ENCODE measurements around the gene TTLL6.

Gene TTLL6

GRCh38 chr17:48728232-48729231 lies 88.5 kb downstream of the TTLL6 start, which contains the start of gene HOXB13:
TSS of gene HOXB13 (minus strand) at chr17:48728750. CDS start at chr17:48728593, 157 bp downstream.
- no peak for DNase-seq (ENCODE audit: low spot score)
- no peak for TF ChIP-seq CTCF (IDR thresholded peaks at IDR 0.05; ENCODE audit: extremely low read depth, missing control alignments)

- no peak for TF ChIP-seq CTCF (IDR thresholded peaks at IDR 0.05; ENCODE audit: extremely low read depth, missing control alignments)
- no peak for DNase-seq (ENCODE audit: low spot score)
Observed at GRCh38 chr17:48727415-48728175, 89.4 kb downstream of the TTLL6 start.

DNA sequence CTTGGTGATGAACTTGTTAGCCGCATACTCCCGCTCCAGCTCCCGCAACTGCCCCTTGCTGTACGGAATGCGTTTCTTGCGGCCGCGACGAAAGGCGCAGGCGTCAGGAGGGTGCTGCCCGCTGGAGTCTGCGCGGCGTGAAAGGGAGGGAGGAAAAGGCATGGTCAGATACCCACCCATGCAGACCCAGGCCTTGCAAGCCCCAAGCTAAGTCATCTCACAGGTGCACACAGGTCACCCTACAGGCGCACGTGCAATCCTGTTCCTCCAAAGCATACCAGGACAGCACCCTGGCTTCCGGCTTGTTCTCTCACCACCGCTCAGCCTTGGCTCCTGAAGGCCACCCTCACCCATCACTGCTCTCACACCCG lies 90.1 kb downstream of the TTLL6 start:
- no peak for TF ChIP-seq CTCF (IDR thresholded peaks at IDR 0.05; ENCODE audit: extremely low read depth, missing control alignments)
- DNase-seq (ENCODE audit: low spot score) = no peak

DNA sequence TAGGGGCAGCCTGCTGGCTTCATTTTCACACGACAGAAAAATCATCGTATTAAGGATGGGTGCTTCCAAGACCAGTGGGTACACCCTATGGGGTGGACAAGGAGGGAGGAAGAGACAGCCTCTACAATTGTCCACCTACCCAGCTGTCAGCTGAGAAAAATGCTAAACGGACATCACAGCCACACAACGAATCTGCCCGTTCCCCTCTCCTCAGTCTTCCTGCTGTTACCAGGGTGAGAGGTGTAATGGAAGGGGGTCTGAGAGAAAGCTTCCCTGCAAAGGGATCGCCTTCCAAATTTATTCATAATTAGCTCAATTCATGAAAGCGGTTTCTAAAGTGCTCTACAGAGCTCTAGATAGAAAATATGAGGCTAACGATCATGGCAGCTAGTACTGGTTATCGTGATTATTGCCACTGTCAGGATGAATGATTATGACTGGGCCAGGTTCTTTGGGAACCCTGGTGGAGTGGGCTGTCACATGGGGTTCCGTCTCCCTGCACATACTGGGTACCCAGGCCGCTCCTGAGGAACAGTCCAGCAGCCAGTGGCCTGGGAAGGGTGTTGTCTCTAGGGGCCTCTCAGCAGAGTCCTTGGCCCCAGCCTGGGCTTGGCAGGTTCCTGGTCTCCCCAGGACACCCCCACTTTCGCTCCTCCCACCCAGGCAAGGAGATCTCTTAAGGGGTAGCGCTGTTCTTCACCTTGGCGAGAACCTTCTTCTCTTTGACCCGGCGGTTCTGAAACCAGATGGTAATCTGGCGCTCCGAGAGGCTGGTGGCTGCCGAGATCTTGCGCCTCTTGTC lies 90.7 kb downstream of the TTLL6 start:
- no peak for TF ChIP-seq CTCF (IDR thresholded peaks at IDR 0.05; ENCODE audit: extremely low read depth, missing control alignments)
- DNase-seq (ENCODE audit: low spot score) = no peak

DNA sequence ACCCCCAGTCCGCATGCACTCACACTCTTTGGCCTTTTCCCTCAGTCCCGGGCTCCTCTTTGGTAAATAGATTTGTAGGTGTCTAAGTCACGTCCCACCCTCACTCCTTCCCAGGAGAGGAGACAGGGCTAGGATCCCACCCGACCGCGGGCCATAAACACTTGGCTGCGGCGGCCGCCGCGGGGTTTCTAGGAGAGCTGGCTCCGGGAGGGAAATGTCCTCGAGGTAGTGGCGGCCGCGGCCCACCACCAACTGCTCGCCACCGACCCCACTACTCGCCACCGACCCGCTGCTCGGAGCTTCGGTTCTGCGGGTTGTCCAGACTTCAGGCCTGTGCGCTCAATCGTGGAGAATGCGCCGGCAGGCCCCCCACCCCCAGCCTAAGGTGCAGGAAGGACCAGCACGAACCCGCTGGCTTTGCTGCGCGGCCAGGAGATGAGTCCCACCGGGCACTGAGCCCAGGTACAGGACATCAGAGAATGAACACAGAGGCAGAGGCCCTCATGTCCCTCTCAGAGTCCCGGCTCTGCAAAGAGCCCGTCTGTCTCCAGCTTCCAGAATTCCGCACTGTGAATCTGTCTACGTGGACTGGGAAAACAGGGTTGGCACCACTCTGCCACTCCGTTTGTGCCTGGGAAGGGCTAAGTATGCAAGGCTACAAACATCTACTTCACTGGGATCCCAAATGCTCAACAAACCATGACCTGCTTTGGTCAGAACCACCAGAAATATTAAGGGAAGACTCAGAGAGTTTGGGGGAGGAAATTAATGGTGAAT lies 91.6 kb downstream of the TTLL6 start:
- TF ChIP-seq CTCF (IDR thresholded peaks at IDR 0.05; ENCODE audit: extremely low read depth, missing control alignments) = no peak

GRCh38 chr17:48725004-48725287 lies 92.1 kb downstream of the TTLL6 start:
- DNase-seq (ENCODE audit: low spot score) = no peak
- TF ChIP-seq CTCF (IDR thresholded peaks at IDR 0.05; ENCODE audit: extremely low read depth, missing control alignments) = no peak

More for the DNA sequence above, 91.6 kb downstream of the TTLL6 start:
- no peak for DNase-seq (ENCODE audit: low spot score)

All from GM20000 (cell line).